Right renal cortex interstitium (tissue), 3 donors: ENCODE measurements around the gene RASSF10. TPM values are rescaled to one million over a fixed set of nuclear protein-coding genes. Genes with fewer than 3 reads are reported as not detected.

Experiments used
- DNase-seq, 3 donors: peaks; one replicate each; pipeline ENCODE4 v3.0.0-alpha.2; 2013; ENCODE audit warnings: low read depth in 3 of 3, low spot score in 2 of 3
- polyA plus RNA-seq, 3 donors: library from polyadenylated mRNA; unstranded; fragments of 120-200 nt; gene quantifications; one replicate each; pipeline ENCODE4 v1.2.1, GENCODE V29; 2013; ENCODE audit not compliant: insufficient read length in 3 of 3

RASSF10 gene
- polyA plus RNA-seq, 3 donors = 19.2 to 27.4 (median 25.3) TPM

DNA sequence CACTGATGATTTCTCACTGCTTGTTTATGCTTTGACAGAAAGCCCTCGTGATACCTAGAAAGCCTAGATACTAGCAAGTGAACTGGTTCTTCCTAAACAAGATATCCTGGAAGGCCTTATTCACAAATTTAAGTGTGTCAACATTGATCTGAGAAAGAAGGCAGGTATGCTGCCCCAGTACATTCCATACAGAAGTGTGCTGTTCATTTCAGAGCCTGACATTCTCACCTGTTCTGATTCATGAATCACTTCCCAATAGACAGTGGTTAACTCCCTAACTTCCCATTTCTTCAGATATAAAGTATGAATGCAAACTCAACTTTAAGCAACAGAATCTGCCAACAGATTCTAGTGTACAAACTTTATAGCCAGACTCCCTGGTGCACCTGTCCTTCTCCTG is 15.5 kb upstream of the RASSF10 start:
- DNase-seq = no peak

DNA sequence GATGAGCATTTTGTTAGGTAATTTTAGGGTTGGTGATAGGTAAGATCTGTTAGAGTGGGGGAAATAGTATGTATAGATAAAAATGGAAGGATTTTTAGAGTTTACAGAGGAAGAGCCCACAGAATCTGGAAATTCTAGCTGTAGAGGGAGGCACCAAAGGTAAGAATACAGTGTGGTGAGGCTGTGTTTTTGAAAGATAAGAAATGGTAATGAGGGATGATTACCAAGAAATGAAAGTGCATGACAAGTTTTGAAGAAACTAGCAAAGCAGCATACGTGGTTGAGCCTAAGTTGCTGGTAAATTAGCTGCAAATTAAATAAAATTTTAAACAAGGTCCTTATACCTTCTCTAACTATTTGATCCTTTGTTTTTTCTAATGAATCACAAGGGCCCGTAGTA is 14.6 kb upstream of the RASSF10 start:
- no peak for DNase-seq

- no peak for DNase-seq
Measured at GRCh38 chr11:12995188-12995587, 13.9 kb upstream of the RASSF10 start.

DNA sequence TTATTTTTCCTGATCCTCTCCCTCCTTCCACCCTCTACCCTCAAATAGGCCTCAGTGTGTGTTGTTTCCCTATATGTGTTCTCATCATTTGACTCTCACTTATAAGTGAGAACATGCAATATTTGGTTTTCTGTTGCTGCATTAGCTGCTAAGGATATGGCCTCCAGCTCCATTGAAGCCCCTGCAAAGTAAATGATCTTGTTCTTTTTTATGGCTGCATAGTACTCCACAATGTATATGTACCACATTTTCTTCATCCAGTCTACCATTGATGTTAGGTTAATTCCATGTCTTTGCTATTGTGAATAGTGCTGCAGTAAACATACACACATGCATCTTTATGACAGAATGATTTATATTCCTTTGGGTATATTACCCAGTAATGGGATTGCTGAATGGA is 13.3 kb upstream of the RASSF10 start:
- DNase-seq = no peak

GRCh38 chr11:12997168-12997567 is 11.9 kb upstream of the RASSF10 start:
- DNase-seq = no peak

DNA sequence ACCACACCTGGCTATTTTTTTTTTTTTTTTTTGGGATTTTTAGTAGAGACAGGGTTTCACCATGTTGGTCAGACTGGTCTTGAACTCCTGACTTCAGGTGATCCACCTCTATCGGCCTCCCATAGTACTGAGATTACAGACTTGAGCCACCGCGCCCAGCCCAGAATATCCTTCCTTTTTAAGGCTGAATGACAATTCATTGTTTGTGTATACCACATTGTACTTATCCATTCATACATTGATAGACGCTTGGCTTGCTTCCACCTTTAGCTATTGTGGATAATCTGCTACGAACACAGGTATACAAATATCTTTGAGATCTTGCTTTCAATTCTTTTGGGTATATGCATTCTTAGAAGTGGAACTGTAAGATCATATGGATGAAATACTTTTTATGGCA is 10.8 kb upstream of the RASSF10 start:
- DNase-seq = no peak

DNA sequence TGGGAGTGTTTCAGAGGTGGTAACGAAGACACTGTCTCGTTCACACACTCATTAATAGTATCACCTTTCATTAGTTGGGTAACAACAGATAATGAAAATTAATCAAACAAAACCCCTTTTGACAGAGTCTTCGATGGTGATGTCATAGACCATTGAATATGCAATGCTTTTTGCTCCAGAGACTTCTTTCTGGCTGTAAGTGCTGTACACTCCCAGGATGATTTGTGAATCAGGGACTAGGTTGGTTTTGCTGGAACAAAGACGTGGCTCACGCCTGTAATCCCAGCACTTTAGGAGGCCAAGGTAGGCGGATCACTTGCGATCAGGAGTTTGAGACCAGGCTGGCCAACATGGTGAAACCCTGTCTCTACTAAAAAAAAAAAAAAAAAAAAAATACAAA is 9.5 kb upstream of the RASSF10 start:
- no peak for DNase-seq

DNA sequence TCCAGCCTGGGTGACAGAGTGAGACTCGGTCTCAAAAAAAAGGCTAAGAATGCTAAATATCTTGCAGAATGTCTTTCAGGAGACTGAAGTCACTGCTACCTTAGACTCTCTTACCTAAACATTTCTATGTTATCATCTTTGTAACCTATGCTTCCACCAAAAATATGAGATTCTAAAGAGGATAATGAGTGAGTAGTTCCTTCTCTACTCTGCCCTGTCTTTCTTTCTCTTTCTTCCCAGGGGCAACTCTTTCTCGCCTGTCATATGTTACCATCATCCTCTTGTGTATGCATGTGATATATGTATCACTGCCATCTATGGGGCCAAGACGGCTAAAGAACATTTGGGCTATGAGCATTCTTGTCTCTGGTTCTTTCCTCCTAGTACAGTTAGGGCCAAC is 9.0 kb upstream of the RASSF10 start:
- no peak for DNase-seq

GRCh38 chr11:13000721-13001120 is 8.4 kb upstream of the RASSF10 start:
- DNase-seq = no peak

DNA sequence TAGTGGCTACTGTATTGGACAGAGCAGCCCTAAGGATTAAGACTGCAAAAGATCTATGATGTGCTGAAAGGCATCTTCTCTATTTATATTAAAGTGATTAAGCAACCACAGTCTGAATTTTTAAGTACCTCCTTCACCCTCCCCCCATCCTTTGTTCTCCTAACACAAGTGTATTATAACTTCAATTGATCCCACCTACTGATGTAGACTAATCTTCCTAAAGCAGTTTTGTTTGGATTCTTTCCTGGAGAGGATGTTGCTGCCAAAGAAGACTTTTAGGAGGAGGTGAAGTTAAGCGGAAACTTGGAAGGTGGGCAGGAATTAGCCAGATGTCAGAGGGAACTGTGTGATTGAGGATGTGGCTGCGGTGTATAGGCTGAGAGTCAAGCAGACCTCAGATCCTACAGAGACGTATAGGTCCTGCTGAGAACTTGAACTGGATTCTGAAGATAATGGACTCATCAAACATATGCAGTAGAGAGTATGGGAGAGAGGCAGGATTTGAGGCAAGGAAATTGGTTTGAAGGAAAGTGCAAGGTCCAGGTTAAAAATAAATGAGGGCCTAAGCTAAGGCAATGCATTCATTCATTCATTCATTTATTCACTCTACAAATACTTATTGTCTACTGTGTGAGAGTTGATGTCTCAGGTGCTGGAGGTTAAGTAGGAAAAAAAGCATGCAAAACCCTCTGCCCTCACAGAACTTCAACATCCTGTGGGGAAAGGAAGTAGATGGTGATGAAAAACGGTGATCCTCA is 5.2 kb upstream of the RASSF10 start:
- DNase-seq = no peak

- DNase-seq = no peak
Measured at GRCh38 chr11:13007182-13008060, 1.7 kb upstream of the RASSF10 start.

GRCh38 chr11:13008061-13008435 is 1.1 kb upstream of the RASSF10 start:
- no peak for DNase-seq

DNA sequence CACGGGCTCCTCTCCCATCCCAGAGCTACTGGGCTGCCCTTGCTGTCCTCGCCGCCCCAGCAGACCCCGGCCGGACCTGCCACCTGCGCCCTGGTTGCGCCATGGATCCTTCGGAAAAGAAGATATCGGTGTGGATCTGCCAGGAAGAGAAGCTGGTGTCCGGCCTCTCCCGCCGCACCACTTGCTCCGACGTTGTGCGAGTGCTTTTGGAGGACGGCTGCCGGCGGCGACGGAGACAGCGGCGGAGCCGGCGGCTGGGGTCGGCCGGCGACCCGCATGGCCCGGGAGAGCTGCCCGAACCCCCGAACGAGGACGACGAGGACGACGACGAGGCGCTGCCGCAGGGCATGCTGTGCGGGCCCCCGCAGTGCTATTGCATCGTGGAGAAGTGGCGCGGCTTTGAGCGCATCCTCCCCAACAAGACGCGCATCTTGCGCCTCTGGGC is 382 bp downstream of the RASSF10 start:
- DNase-seq = no peak

- DNase-seq = no peak
Measured at GRCh38 chr11:13009921-13010748, 1.0 kb downstream of the RASSF10 start.

GRCh38 chr11:13010749-13011465 is 1.8 kb downstream of the RASSF10 start:
- DNase-seq = no peak

DNA sequence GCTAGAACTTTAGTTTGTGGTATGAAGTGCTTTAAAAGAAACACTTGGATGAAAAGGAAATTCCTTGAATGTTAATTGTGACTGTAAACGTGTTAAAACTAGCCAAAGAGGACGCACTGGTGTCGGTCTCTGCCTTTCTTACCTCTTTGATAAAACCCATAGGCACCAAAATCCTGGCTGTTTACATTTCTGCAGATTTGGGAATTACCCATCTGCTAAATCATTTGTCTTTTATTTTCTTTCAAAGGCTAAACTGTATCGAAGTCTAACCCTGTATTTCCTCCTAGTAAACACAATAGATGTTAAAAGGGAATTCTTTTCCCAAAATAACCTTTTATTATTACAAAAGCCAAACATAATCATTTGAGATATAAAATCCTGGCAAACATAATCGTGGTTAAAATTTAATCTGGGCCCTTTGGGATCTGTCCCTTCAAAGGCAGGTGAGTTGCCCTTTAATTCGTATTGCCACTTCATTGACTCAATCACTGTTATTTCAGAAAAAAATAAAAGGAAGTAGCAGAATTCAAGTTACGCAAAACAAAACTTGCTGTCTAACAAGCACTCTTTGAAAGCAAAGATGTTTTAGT is 2.4 kb downstream of the RASSF10 start:
- no peak for DNase-seq

GRCh38 chr11:13012056-13012661 is 3.0 kb downstream of the RASSF10 start:
- DNase-seq = no peak

GRCh38 chr11:13013054-13013488 is 4.0 kb downstream of the RASSF10 start:
- no peak for DNase-seq

GRCh38 chr11:13015753-13016152 is 6.6 kb downstream of the RASSF10 start:
- no peak for DNase-seq

GRCh38 chr11:13016415-13016814 is 7.3 kb downstream of the RASSF10 start:
- no peak for DNase-seq
